ENCODE measurements around the gene ANKRD28.

GRCh38 chr3:15823092-15823491 is 25.3 kb upstream of the ANKRD28 start:
- TF ChIP-seq CTCF (conservative IDR thresholded peaks at IDR 0.05; ENCODE audit: low read length) (no peak), EZH2phosphoT487 (IDR thresholded peaks at IDR 0.05; ENCODE audit: borderline replicate concordance, low read depth, low read length) (no peak)
